KMS-11 (cell line): ENCODE data around the gene NBAS.

ENCODE experiments used
- H2AFZ ChIP-seq: fragments of 200-600 bp; sonication (generic); 2 replicates; pipeline ENCODE4 v1.6.1; 2016; ENCODE audit warnings: antibody characterized with exemption, mixed run types, low read depth
- H3K27ac ChIP-seq: fragments of 200-600 bp; sonication (generic); 2 replicates; pipeline ENCODE4 v1.6.1; 2016; ENCODE audit warnings: mild to moderate bottlenecking, mixed run types
- H3K27me3 ChIP-seq: fragments of 200-600 bp; sonication (generic); 2 replicates; pipeline ENCODE4 v1.6.1; 2017; ENCODE audit warnings: mild to moderate bottlenecking, low read depth, mixed run types, moderate library complexity; ENCODE audit not compliant: insufficient read depth
- H3K36me3 ChIP-seq: fragments of 200-600 bp; sonication (generic); 2 replicates; pipeline ENCODE4 v1.6.1; 2017; ENCODE audit warnings: mild to moderate bottlenecking, mixed run types; ENCODE audit not compliant: insufficient read depth
- H3K4me1 ChIP-seq: fragments of 200-600 bp; sonication (generic); 2 replicates; pipeline ENCODE4 v1.6.1; 2016; ENCODE audit warnings: mild to moderate bottlenecking, low read depth, mixed run types; ENCODE audit not compliant: poor library complexity, severe bottlenecking
- H3K4me2 ChIP-seq: fragments of 200-600 bp; sonication (generic); 2 replicates; pipeline ENCODE4 v1.7.0; 2016; ENCODE audit warnings: mild to moderate bottlenecking, mixed run types
- H3K4me3 ChIP-seq: fragments of 200-600 bp; sonication (generic); IDR thresholded peaks from 2 replicates; pipeline ENCODE4 v1.6.1; 2017; ENCODE audit warnings: low read depth, low read length, mixed read lengths; ENCODE audit not compliant: insufficient read depth
- H3K79me2 ChIP-seq: fragments of 200-600 bp; sonication (generic); 2 replicates; pipeline ENCODE4 v1.6.1; 2016; ENCODE audit warnings: low read depth, mixed run types; ENCODE audit not compliant: insufficient read depth
- H3K9ac ChIP-seq: fragments of 200-600 bp; sonication (generic); 2 replicates; pipeline ENCODE4 v1.6.1; 2016; ENCODE audit warnings: mild to moderate bottlenecking, mixed run types
- H4K20me1 ChIP-seq: fragments of 200-600 bp; sonication (generic); 2 replicates; pipeline ENCODE4 v1.6.1; 2016; ENCODE audit warnings: mild to moderate bottlenecking, mixed run types; ENCODE audit not compliant: insufficient read depth
- CTCF ChIP-seq: fragments of 200-600 bp; sonication (generic); conservative IDR thresholded peaks from 2 replicates; pipeline ENCODE4 v1.6.1; 2017; ENCODE audit warnings: low read depth, mild to moderate bottlenecking, antibody characterized with exemption, low read length, moderate library complexity, mixed read lengths

NBAS gene

DNA sequence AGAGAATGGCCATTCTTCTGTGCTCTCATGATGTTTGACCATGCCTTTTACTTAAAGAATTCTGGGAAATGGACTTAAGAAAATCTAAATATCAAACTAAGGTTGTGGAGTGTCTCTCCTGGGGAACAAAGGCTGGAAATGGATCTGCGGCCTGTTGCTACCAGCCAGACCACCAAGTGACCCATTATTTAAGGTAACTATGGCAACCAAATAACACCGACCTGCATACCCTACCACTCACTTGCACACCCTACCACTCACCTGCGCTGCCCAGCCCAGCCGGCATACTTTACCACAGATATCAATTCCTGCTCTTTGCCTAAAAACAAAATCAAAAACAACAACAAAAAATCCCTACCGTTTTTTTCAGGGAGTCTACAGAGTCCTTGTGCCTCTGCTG is 203.2 kb downstream of the NBAS start:
- H3K4me2 ChIP-seq: no peak overlapping the region
- H3K4me3 ChIP-seq: no peak overlapping the region
- TF ChIP-seq CTCF: no peak
- no peaks in the 10 kb centered on the region for H3K36me3 ChIP-seq
- no peak overlapping the region for H3K27ac ChIP-seq
- no peak overlapping the region for H2AFZ ChIP-seq
- H3K27me3 ChIP-seq: no peaks in the 10 kb centered on the region
- H4K20me1 ChIP-seq: no peaks in the 10 kb centered on the region
- no peak overlapping the region for H3K9ac ChIP-seq
- H3K4me1 ChIP-seq: no peaks in the 10 kb centered on the region
- H3K79me2 ChIP-seq: no peaks in the 10 kb centered on the region

GRCh38 chr2:15357186-15357585 is 203.9 kb downstream of the NBAS start:
- H3K4me3 ChIP-seq: no peak overlapping the region
- no peaks in the 10 kb centered on the region for H3K36me3 ChIP-seq
- H2AFZ ChIP-seq: no peak overlapping the region
- no peaks in the 10 kb centered on the region for H3K4me1 ChIP-seq
- no peaks in the 10 kb centered on the region for H3K27me3 ChIP-seq
- no peak for TF ChIP-seq CTCF
- no peak overlapping the region for H3K4me2 ChIP-seq
- no peaks in the 10 kb centered on the region for H4K20me1 ChIP-seq
- H3K9ac ChIP-seq: no peak overlapping the region
- no peak overlapping the region for H3K27ac ChIP-seq
- H3K79me2 ChIP-seq: no peaks in the 10 kb centered on the region

GRCh38 chr2:15355386-15355785 is 205.7 kb downstream of the NBAS start:
- no peak for TF ChIP-seq CTCF
- H3K79me2 ChIP-seq: no peaks in the 10 kb centered on the region

GRCh38 chr2:15354596-15355366 is 206.4 kb downstream of the NBAS start:
- TF ChIP-seq CTCF: no peak
- no peaks in the 10 kb centered on the region for H4K20me1 ChIP-seq

More at GRCh38 chr2:15355386-15355785, 205.7 kb downstream of the NBAS start:
- H3K4me3 ChIP-seq: no peak overlapping the region
- no peaks in the 10 kb centered on the region for H3K36me3 ChIP-seq
- no peak overlapping the region for H3K27ac ChIP-seq
- H3K4me2 ChIP-seq: no peak overlapping the region
- no peaks in the 10 kb centered on the region for H3K27me3 ChIP-seq
- no peaks in the 10 kb centered on the region for H3K4me1 ChIP-seq
- H2AFZ ChIP-seq: no peak overlapping the region
- H4K20me1 ChIP-seq: no peaks in the 10 kb centered on the region
- H3K9ac ChIP-seq: no peak overlapping the region

More at GRCh38 chr2:15354596-15355366, 206.4 kb downstream of the NBAS start:
- Histone ChIP-seq H3K27ac (no peak overlapping the region), H3K36me3 (no peaks in the 10 kb centered on the region), H2AFZ (no peak overlapping the region), H3K27me3 (no peaks in the 10 kb centered on the region), H3K4me2 (no peak overlapping the region), H3K79me2 (no peaks in the 10 kb centered on the region), H3K4me3 (no peak overlapping the region), H3K4me1 (no peaks in the 10 kb centered on the region), H3K9ac (no peak overlapping the region)
